ENCODE data around the gene FIS1.

The FIS1 gene

DNA sequence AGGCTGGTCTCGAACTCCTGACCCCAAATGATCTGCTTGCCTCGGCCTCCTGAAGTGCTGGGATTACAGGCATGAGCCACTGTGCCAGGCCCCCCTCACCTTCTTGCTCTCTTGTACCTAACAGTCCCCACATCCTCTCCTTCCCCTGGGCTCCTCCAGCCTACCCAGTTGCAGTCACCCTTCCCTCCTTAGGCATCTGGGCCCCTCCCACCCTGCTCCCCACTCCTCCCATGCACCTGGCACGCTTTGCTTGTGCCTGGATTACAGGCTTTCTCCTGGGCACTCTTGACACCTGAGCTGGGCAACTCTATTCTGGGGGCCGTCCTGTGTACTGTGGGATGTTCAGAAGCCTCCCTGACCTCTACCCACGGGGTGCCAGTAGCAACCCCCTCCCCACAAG, 10.2 kb downstream of the FIS1 start:
- no peak for DNase-seq (ENCODE audit: low read depth in 3 of 3)

DNA sequence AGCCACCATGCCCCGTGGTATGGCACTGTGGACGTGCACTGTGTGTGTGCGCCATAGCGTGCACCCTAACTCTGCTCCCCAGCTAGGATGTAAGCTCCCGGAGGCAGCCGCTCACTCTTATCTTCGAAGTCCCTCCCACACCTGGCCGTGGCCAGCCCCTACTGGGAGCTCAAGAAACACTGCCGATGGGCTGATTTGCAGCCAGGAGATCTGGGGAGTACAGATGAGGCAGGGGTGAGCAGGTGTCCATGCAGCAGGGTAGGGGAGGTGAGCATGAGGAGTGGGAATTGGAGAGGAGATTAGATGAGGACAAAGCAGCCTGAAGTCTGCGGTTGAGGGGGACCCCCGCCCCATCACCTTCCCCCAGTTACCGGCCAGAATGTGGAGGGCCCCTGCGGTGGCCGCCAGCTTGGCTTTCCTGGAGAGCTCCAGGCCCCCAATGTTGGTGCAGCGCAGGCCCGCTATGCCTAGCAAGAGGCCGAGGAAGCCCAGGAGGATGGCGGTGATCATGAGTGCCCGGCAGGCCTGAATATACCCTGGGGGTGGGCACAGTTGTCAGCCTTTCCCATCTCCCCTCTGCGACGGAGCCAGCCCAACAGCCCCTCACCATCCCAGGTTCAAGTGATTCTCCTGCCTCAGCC, 10.9 kb downstream of the FIS1 start:
- no peak for DNase-seq (ENCODE audit: low read depth in 3 of 3)

DNA sequence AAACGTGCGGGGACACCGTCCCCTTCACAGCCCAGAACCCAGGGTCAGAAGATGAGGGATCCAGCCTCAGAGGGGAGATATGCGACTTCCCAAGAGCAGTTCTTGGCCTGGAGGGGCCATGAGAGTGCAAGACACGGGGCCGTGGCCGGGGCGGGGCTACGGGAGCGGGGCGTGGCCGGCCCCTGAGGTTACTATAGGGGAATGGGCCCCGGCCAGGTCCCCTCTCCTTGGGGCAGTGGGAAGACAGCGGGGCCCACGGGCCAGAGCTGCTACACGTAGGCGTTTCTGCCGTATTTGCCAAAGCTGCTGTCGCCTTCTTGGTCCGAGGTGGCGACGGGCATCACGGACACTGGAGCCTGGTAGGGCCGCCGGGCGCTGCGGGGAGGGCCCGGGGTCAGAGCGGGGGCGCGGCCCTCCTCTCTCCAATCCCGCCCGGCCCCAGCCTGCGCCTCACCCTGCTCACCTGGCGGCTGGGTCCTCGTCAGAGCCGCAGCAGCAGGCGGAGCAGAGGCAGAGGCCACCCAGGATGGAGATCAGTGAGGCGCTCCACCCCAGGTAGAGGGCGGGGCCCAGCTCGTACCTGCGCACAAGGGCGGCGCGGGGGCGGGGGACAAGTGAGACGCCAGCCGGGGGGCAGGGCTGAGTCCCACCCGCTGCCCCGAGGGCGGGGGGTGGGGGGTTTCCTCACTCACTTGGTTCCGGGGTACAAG, 12.6 kb downstream of the FIS1 start:
- DNase-seq (ENCODE audit: low read depth in 3 of 3) = no peak

DNA sequence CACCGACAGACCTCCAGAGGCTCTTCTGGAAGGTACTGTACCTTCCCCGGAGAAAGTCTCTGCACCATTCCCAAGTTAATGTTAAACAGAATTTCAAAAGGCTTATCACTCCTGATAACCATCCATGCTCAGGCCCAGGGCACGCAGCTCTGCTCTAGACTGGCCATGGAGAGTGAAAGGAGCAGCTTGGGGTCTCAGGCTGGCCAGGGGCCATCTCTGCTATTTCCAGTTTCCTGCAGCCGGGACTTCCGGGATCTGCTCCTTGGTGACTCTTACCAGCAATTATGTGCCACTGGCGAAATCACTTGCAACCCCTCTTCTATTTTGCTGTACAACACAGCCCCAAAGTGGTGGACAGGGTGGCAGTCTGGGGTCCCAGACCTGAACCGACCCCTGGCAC, 13.2 kb downstream of the FIS1 start:
- no peak for DNase-seq (ENCODE audit: low read depth in 3 of 3)

- no peak for DNase-seq (ENCODE audit: low read depth in 3 of 3)
Measured at GRCh38 chr7:101226721-101227120, 18.2 kb downstream of the FIS1 start.

DNA sequence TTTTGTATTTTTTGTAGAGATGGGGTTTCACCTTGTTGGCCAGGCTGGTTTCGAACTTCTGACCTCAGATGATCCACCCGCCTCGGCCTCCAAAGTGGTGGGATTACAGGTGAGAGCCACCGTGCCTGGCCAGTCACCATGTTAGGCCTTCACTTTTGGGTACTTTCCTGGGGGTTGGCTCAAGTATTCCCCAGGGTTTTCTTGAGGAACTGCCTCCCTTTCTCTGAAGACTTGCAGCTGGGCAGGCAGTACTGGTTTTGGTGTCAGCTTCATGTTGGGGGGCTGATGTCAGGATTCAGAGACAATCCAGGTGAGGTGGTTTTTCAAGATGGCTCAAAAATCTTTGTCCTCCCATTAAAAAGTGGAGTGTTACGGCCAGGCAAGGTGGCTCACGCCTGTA, 19.2 kb downstream of the FIS1 start:
- no peak for DNase-seq (ENCODE audit: low read depth in 3 of 3)

DNA sequence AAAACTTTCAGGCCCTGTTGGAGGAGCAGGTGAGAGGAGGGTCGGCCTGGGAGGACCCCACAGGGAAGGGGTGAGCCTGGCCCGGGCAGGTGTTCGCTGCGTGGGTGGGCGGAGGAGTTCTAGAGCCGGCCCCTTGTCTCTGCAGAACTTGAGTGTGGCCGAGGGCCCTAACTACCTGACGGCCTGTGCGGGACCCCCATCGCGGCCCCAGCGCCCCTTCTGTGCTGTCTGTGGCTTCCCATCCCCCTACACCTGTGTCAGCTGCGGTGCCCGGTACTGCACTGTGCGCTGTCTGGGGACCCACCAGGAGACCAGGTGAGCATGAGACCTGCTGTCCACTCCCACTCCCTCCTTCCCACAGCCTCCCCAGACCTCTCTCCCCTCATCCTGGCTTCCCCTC, 21.4 kb downstream of the FIS1 start:
- no peak for DNase-seq (ENCODE audit: low read depth in 3 of 3)

DNA sequence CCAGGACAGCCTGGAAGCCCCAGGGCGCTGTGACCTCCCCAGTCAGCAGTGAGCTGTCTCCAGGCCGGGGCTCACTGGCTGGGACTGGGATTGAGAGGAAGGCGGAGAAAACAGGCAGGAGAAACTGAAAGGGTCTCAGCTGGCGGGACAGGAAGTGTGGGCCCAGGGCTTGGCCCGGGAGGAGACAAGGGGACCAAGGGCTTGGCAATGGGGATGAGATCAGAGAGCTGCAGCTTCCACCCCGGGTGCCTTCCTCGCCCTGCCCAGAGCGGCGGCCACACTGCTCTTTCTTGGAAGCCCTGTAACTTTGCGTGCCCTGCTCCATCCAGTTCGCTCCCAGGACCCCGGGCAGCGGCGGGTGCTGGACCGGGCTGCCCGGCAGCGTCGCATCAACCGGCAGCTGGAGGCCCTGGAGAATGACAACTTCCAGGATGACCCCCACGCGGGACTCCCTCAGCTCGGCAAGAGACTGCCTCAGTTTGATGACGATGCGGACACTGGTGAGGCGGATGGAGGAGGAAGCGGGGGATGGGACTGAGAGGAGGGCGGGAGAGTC, 22.5 kb downstream of the FIS1 start:
- no peak for DNase-seq (ENCODE audit: low read depth in 3 of 3)

- no peak for DNase-seq (ENCODE audit: low read depth in 3 of 3)
Measured at GRCh38 chr7:101220295-101220694, 24.6 kb downstream of the FIS1 start.

DNA sequence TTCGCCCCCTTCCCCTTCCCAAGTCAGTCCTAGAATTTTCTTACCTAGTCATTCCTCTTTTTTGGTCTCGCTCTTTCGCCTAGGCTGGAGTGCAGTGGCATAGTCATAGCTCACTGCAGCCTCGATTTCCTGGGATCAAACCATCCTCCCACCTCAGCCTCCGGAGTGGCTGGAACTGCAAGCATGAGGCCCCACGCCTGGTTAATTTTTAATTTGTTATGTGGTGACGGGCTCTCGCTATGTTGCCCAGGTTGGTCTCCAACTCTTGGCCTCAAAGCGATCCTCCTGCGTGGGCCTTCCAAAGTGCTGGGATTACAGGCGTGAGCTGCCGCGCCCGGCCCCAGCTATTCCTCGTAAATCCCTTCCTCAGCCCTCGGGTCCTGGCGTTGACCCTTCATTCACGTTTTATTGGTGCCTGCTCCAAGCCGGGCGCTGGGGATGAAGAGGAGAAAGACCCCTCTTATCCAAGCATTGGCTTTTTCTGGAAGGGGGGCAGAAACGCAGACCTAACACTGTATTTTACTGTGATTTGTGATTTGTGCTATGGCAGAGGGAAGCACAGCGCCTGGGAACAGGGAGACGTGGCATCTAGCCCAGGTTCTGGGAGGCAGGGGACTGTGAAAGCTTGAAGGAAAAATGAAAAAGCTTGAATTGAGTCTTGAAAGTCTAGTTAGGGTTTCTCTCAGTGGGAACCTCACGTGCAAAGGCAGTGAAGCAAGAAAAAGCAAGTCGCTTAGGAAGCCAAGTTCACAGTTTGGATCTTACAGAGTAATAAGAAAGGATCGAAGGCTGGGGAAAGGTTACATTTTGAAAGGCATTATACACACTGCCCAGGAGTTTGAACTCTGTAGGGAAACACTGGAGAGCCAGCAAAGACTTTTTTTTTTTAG, 26.4 kb downstream of the FIS1 start:
- no peak for DNase-seq (ENCODE audit: low read depth in 3 of 3)

DNA sequence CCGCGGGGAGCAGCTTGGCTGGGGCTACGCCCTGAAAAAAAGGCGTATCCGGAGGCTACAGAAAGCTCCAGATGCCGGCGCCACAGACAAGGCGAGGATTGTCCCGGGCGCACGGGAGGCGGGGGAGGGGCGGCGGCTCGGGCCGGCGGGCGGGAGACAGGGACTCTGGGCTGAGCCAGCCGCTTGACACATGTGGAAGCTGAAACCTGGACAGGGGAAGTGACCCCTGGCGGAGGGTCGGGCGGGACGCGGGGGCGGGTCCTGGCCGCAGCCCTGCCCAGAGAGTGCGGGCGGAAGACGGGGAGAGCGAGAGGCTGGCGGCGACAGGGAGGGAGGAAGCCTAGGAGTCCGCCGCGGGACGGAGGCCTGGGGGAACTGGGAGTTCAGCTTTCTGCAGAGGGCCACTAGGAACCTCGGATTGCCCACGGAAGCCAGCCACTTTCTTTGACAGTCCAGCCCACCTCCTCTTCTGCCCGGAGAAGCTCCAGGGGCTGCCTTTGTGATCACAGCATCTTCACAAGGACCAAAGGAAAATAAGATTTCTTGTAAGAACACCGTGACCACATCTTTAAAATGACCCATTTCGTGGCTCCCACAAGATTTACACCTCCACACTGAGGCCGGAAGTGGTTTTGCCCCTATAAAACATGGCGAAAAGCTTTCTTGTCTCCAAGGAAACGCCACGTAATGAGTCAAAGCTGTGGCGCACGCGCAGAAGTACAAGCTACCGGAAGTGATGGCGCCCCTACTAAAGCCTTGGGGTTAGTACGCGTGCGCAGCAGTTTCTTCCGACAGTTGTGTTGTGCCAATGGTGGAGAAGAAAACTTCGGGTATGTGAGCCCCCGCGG, 27.3 kb downstream of the FIS1 start, which contains the start of the genes PLOD3 and ZNHIT1:
PLOD3 (minus strand) TSS at position 194 of the 848 bp plus-strand sequence. CDS start 307 bp downstream, outside the sequence.
ZNHIT1 (plus strand) TSS at position 778 of the 848 bp plus-strand sequence; CDS start at position 809, 31 bp downstream.
- peak; percentile 87 to 96 (median 93) for DNase-seq (ENCODE audit: low read depth in 3 of 3)

- DNase-seq (ENCODE audit: low read depth in 3 of 3) = no peak
Measured at GRCh38 chr7:101216860-101217387, 28.0 kb downstream of the FIS1 start.

DNA sequence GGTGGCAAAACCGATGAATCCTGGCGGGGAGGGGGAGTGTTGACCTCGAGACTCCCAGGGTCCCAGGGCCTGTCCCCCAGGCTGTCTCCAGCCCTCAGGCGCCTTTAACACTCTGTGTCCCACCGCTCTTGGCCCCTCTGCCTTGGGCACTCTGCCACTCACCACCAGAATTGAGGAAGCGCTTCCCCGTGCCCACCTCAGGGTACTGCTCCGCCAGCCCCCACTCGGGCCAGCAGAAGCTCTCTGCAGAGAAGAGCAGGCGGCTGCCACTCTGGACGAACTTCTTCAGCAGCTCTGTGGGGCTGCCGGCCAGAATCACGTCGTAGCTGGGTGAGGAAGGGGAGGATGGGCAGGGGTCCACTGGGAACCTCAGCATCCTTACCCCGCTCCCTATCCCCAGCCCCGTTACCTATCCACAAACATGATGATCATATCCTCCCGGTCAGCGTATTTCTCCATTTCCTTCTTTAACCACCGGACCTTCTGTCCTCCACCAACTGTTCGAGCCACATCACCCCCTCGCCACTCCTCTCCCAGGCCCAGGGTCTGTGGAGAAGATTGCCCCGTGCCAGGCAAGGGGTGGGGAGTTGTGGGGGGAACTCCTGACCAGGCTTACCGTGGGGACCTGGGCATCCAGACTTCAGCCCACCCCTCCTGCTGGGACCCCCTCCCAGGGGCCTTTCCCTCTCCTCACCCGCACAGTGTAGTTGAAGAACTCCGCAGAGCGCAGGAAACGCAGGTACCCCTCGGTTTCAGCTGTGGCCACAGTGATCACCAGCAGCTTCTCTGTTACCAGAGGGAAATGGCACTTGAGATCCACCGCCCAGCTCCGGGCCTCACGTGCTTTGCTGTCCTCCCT, 28.7 kb downstream of the FIS1 start:
- DNase-seq (ENCODE audit: low read depth in 3 of 3) = no peak

GRCh38 chr7:101212014-101212413, 32.9 kb downstream of the FIS1 start:
- no peak for DNase-seq (ENCODE audit: low read depth in 3 of 3)

- no peak for DNase-seq (ENCODE audit: low read depth in 3 of 3)
Measured at GRCh38 chr7:101211501-101211900, 33.4 kb downstream of the FIS1 start.

- no peak for DNase-seq (ENCODE audit: low read depth in 3 of 3)
Measured at GRCh38 chr7:101210143-101210542, 34.7 kb downstream of the FIS1 start.

GRCh38 chr7:101208794-101209193, 36.1 kb downstream of the FIS1 start:
- no peak for DNase-seq (ENCODE audit: low read depth in 3 of 3)

DNA sequence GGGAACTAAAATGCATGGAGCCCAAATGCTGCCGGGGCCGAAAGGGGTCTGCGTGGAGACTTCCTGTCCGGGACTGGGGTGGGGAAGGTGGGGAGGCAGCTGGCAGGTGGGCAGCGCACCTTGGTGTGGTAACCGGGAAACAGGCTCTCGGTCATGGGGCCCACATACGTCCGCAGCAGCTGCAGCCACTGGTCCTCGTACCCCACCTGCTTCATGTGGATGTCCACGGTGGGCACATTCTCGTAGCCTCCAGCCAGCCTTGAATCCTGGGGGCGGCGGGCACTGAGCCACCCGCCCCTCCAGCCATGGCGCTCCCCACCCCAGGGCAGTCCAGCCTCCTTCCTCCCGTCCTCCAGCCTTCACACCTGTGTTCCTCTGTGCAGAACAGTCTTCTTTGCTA, 37.4 kb downstream of the FIS1 start:
- DNase-seq (ENCODE audit: low read depth in 3 of 3) = no peak

GRCh38 chr7:101206665-101207042, 38.2 kb downstream of the FIS1 start:
- DNase-seq (ENCODE audit: low read depth in 3 of 3) = no peak

Measured in stimulated activated CD4-positive, alpha-beta T cell treated with anti-CD3 and anti-CD28 coated beads, TNF-alpha, amount 100 ng/mL, for 24 hours (primary cell).